ENCODE measurements around the gene WDR75.

The WDR75 gene

DNA sequence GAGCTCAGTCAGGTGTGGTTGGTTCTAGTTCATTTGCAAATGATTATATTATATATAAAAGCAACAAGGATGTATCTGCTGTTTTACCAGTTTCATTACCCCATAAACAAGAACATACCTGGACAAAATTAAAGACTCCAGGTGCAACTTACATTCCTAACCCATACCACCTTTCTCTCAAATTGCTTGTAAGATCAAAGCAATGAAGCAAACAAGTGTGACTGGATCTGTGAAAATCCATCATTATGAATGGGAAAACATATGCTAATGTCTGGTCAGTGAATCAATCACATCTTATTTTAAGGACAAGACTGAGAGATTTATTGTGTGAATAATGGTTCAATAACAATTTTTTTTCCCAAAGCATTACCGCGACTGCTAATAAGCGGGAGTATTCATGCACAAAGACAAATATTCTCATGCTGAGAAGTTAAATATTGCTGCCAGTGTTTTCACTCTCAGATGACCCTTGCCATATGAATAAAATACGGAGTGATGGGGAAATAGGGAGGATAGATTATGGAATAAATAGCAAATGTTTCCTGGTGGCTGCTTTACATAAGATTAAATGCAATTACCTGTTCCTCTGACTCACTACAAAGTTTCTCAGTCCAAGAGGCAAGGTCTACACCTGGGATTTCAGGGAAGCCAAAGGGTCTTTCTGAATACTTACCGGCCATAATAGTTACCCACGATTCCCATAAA is 59.3 kb downstream of the WDR75 start:
- DNase-seq = no peak

DNA sequence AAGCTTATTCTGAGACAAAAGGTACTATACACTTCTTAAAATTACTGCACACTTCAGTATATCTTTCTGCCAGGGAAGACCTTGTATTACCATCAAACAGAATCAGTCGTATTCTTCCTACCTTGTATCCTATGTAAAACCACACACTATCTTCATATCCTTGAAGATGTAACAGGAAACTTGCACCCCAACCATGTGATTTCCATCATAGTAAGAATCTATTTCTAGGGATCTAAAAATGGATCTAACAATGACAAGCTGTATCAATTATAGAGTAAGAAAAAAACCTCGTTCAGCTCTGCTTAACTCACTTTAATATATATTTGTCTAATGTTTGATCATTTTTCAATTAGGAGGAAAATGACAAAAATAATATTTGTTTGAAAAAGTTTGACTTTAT is 60.2 kb downstream of the WDR75 start:
- DNase-seq = no peak

DNA sequence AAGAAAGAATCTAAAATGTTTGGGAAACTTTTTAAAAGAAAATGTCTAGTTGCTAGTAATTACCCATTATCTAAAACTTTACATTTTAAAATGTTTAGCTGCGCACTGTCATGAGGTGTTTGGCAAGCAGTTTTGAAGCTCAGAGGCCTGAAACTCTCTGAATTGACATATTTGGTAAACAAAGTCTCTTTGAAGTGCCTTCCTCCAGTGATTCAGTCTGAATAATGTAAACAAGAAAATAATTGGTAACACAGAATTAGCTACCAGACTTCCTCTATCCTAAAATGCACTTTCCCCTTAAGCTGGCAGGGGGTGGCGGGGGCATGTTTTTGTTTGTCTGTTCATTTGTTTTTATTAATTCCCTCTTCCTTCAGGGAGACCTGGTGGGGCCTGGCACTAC is 61.4 kb downstream of the WDR75 start:
- DNase-seq = no peak

DNA sequence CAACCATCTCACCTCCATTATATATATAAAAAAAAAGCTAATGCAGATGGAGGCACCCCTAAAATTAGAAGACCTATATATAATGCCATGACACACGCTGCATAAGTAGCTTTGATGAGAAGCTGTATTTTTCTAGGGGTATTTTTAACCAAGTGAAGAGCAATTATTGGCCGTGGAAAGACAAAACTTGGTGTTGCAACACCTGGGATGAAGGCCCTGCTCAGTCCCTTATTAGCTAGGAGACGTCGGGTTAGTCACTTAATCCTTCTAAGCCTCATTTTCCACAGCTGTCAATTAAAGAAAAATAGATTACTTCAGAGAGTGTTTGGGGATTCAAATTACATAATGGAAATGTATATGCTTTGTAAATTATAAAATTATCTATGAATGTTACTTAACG is 63.0 kb downstream of the WDR75 start:
- DNase-seq = no peak

DNA sequence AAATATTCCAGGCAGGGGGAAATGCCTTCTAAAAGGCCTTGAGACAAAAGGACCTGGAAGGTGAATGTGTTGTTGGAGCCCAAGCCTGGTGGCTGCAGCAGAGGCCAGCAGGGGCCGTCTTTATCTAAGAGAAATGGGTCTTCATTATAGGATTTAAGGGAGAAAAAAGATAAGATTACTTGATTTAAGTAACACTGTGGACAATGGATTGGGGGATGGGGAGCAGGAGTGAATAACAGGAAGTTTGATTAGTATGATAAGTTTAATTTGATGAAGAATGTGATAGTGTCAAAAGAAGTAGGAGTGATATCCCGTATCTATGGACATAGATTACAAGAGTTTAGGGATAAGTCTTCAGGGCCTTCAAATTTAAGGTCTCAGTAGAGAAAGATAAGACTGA is 64.2 kb downstream of the WDR75 start:
- no peak for DNase-seq

DNA sequence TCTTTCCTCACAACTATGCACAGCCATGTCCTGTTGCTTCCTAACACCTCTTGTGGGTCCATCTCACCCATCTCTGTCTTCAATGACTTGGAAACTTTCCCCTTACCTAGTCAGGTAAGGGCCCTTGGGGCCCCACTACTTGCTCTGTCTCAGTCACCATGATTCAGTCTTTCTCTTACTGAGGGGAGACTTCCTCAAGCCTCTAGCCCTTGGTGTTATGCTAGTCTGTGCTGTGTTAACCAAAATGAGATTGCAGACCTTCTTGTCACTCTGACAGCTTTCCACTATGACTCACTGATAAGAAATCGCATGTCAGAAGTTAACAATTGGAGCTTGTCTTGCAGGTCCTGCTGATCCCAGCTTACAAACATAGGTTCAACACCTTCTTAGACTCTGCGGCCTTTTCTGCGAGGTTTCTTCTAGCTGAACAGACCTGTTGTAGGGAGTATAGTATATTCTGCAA is 65.3 kb downstream of the WDR75 start:
- peak; percentile 6 for DNase-seq

DNA sequence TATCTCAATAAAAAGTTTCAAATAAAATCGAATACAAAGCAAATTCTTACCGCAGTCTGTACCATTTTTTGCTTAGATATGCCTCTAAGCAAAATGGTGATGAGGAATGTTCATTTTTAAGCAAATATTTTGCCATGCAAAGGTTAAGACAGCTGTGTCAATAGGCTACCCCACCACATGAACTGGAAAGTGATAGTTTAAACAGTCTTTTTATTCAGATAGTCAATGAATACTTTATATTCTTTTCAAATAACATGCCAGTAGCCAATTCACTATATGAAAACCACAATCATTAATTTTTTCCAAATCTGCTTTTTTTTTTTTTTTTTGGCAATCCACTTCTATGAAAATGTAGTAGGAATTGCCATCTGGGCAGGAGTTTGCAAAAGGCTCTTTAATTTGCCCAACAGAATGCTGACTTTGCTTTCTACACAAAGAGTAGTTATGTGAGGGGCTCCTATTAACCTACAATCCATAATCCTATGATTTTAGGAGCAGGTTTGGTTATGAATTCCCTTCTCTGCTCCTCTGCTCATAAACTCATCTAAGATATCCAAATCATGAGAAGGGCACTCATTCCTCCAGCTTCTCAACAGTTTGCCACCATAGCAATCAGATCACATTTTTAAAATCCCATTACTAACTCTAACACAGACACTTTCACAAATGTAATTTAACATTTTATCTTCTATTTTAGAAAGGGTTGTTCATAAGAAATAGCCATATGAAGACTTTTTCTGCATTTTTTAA is 70.1 kb downstream of the WDR75 start:
- no peak for DNase-seq

DNA sequence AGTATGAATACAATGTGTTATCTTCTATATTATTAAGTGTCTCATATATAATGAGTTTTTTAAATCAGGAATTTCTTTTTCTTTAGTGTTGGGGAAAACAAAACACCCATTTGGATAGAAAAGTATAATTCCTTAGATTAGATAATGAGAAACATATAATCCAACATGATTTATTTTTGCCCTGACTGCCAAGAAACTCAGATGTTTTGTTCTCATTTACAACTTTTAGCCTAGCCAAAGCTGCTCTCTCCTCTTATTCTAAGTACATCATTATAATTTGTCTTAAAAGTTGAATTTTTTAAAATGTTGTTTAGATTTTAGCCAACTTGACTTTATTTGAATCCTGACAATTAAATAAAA is 70.7 kb downstream of the WDR75 start:
- no peak for DNase-seq

DNA sequence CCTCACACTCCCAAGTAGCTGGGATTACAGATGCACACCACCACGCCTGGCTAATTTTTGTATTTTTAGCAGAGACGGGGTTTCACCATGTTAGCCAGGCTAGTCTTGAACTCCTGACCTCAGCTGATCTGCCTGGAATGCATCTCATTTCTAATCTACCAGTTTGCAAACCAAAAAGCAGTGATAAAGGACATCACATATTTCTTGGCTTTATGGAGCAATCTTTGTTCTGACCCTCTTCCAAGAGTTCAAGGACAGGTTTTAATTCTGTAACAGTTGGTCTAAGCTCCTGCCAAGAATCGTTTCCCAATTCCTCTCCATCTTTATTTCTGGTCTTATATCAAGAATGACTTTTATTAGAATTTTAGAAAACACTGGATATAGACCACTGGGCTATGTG is 71.6 kb downstream of the WDR75 start:
- DNase-seq = no peak

DNA sequence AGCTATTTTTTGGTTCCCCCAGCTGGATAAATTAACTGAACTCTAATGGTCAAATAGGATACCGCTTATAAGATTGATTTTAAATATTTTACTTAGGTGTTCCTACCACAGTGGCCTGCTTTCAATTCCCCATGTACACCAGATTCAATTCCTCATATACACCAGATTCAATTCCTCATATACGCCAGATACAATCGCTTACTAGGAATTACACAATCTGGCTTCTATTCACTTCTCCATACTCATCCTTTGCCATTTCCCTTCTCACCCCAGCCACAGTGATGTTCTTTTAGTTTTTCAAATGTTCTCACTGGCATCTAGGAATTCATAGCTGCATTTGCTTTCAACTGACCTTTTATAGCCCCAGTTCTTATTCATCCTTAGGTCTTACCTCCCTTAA is 72.8 kb downstream of the WDR75 start:
- DNase-seq = no peak

DNA sequence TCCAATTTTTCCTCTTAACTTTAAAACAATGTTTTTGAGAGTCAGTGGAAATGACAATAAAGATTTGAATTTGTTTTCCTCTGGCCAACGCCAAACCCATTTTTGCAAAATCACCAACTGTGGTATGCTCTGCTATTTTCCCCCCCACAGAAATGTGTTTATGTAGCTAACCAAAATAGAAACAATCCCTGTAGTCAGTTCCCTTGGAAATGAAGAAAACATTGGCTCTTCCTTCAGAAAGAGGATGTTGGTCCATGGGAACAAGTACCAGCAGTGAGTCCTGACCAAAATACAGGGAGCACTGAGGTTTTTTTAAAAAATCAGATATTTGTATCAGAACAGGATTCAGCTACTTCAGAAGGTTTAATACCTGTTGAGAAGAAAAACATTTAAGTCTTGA is 74.0 kb downstream of the WDR75 start:
- peak; percentile 18 for DNase-seq

DNA sequence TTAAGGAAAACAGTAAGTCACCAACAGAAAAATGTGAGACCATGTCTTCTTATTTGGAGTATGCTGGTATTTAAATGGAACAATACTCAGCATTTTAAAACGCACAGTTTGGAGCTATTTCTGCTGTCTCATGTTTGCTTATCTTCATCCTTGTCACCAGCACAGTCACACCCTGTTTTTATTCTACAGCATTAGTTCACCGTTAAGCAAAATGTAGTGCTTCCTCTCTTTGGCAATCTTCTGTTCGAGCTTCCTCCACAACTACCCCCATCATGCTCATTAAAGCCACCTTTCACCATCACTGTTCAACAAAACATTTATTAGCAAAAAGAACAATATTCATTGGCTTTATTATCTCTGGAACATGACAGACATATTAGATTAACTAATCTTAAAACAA is 75.3 kb downstream of the WDR75 start:
- no peak for DNase-seq

DNA sequence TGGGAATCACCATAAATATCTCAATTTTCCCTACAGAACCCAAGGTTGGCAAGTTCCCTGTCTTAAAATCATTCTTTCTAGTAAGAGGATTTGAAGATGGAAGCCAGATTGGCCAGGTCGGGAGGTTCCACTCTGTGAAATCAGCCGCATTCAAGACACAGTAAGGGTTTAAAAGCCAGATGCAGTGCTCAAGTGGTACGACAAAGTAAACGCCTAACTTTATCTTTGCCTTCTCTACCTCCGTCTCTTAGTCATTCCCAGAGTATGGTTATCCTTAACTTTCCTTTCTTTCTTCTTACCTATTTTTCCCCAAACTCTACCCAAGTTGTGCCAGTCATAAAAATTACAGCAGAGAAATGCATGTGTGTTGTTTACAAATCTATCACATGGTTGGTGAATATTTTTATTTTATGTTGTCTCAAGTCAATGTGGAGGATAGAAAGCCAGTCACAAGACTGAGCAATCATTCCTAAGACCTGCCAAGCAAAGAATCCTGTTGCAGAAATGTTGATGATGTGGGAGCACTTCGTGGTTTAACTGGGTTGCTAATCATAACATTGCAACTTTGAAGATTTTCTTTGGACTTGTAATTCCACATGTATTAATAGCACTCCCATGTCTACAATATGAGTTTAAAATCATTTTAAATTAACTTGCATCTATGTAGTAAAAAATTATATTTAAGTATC is 76.7 kb downstream of the WDR75 start:
- DNase-seq = peak; percentile 46

DNA sequence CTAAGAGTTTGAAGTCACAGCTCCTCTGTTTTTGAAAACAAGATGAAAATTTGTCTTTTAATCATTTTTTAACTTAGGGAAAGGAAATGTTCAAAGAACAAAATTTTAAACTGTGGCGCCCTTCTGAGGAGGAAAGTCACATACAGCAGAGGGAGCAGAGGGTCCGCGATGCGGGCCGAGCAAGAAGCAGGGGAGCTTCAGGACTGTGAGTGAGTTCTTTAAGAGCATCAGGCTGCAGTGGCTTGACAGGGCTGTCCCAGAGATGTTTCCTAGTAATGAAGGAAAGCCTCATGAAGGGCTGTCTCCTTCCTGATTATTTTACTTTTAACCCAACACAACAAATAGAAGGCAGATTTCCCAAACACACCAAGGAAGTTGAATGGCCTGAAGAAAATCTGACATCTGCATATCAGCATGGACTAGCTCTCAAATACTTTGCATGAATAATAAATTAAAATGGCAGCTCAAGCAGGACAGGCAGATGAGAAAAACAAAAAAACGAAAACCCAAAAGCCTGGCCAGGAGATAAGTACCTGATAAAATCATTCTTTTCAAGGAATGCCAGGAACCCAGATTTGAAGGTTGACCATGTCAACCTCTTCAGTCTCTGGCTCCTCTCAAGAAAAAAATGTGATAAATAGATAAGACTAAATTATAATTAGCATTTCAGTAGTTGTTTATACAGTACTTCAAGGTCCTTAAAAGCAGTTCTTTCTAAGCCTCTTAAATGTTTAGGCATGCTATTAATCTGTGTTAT is 78.5 kb downstream of the WDR75 start:
- DNase-seq = no peak

DNA sequence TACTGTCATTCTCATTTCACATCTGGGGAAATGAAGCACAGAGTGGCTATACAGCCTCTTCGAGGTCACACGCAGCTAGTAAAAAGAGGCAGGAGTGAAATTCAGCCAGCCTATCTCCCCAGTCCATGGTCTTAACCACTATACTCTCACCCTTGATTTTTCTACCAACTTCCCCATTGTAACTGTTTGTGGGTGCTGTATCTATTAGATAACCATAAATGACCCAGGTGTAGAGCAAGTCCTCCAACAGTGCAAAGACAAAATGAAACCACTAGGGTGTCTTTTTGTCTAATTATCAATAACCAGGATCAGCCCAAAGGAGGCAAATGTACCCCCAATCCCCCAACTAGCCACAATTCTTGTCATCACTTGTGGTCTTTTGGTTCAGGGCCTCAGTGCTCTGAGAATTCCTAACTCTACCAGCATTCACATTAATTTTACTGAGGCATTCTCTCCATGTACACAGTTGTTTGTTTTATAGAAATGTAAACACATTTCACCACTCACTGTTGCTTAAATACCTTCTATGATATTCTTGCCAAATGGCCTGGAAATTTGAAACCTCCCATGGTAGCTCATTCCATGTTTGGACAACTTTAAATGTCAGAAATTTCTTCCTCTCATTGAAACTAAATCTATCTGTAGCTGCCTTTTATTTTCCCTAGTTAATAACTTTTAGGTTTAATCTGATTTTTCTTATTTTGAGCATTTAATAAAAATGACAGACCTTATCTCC is 80.6 kb downstream of the WDR75 start:
- DNase-seq = no peak

DNA sequence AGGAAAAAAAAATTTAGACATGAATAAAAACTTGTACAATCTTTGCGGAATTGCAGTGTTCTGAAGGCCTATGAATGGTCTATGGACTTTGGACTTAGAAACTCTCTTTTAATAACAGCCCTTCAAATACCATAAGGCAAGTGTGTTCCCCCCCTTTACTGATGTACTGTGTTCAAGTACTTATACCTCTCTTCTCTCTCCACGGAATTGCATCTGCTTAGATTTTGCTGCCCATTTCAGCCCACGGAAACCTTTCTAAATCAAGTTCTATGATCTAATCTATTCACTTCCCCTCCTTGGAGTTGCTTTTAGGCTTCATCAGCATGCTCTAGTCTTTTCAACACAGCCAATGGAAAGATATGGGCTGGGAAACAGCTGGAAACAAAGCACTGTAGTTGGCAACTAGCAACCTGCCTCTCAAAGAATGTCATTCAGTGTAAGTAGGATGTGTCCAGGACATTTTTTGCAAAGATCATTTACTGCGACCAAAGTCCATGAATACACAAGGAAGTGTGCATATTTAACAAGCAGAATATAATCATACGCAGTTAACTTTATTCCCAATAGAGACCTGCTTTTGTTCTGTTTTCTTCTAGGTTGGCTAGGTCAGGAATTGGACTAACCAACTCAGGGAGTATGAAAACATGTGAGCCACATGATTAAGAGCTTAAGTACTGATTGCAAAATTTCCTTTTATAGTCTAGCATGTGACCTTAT is 81.3 kb downstream of the WDR75 start:
- DNase-seq = no peak

DNA sequence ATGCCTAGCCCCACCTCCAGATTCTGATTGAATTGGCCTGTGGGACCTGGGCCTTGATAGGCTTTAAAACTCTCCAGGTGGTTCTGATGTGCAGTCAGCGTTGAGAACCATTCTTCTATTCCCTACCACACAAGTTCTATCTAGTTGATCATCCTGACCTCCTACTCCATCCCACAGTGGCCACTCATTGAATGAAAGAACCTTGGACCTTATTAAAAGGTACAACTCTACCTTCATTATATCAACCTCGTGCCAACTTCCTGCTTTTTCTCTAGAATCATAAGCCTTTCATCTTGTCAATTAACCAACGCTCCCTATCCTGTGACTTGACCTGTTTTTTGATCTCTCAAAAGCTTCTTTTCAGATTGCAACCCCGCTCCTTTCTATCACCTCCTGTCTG is 83.5 kb downstream of the WDR75 start:
- DNase-seq = no peak
